H1 (cell line): Measurements from ENCODE around the gene ARHGAP15.

Experiments used
- CTCF ChIP-seq, 3 experiments: IDR thresholded peaks; 1 replicate in 2 of 3; 2 replicates in 1 of 3; pipeline versions ENCODE4 v1.5.1 to v1.6.1; 2011; ENCODE audit warnings: low read length in 3 of 3, mild to moderate bottlenecking in 3 of 3, inconsistent platforms in 2 of 3, low read depth in 1 of 3, moderate library complexity in 1 of 3; ENCODE audit not compliant: insufficient read depth in 1 of 3; ENCODE audit errors: control extremely low read depth in 1 of 3
- EP300 ChIP-seq, 2 experiments: IDR thresholded peaks; 1 replicate in 1 of 2; 2 replicates in 1 of 2; pipeline ENCODE4 v1.6.1; 2011 to 2012; ENCODE audit warnings: low read depth in 2 of 2, low read length in 2 of 2, mild to moderate bottlenecking in 2 of 2, borderline replicate concordance in 1 of 2, inconsistent platforms in 1 of 2, moderate library complexity in 1 of 2
- POLR2A ChIP-seq, 2 experiments: IDR thresholded peaks; 1 replicate in 1 of 2; 2 replicates in 1 of 2; pipeline ENCODE4 v1.6.1; 2011; ENCODE audit warnings: low read depth in 2 of 2, low read length in 2 of 2, mild to moderate bottlenecking in 2 of 2; ENCODE audit errors: control extremely low read depth in 1 of 2
- POLR2AphosphoS5 ChIP-seq: IDR thresholded peaks from 2 replicates; pipeline ENCODE4 v1.6.1; 2011; ENCODE audit warnings: low read depth, low read length
- SP4 ChIP-seq: IDR thresholded peaks from 2 replicates; pipeline ENCODE4 v1.6.1; 2012; ENCODE audit warnings: low read length, inconsistent platforms

GRCh38 chr2:143482771-143483170 is 353.6 kb downstream of the ARHGAP15 start:
- TF ChIP-seq CTCF (IDR thresholded peaks at IDR 0.05; ENCODE audit: control extremely low read depth in 1 of 3, insufficient read depth in 1 of 3, low read depth in 1 of 3, low read length in 3 of 3) (no peak), SP4 (no peak), POLR2A (IDR thresholded peaks at IDR 0.05; ENCODE audit: control extremely low read depth in 1 of 2, low read depth in 2 of 2, low read length in 2 of 2) (no peak), POLR2AphosphoS5 (no peak), EP300 (IDR thresholded peaks at IDR 0.05; ENCODE audit: borderline replicate concordance in 1 of 2, low read depth in 2 of 2, low read length in 2 of 2) (no peak)
